K562 (cell line): Measurements from ENCODE around the gene DNASE1L1. TPM values are rescaled to one million over a fixed set of nuclear protein-coding genes. Genes with fewer than 3 reads are reported as not detected.
A peak's percentile ranks its signal among the peaks of the same experiment; 100 is the strongest.

ENCODE experiments used
- CEBPG ChIP-seq, 3 experiments: fragments of 200-800 bp in 1 of 3; sonication (Bioruptor generic) in 1 of 3; sonication (generic) in 1 of 3; formaldehyde crosslinking in 1 of 3; IDR thresholded peaks in 2 of 3; conservative IDR thresholded peaks in 1 of 3; 2 replicates each; pipeline versions ENCODE4 v1.6.1 to v1.8.0; 2016 to 2022; ENCODE audit warnings: missing compliant biosample characterization in 2 of 3, missing genetic modification characterization in 2 of 3, mild to moderate bottlenecking in 1 of 3, missing genetic modification reagents in 1 of 3
- DEAF1 ChIP-seq: fragments of 450-650 bp; formaldehyde crosslinking; IDR thresholded peaks from 2 replicates; pipeline ENCODE4 v1.4.0; 2020; ENCODE audit warnings: mild to moderate bottlenecking, moderate library complexity
- DPF2 ChIP-seq: fragments of 450-650 bp; IDR thresholded peaks from 2 replicates; pipeline ENCODE4 v1.6.1; 2016
- HNRNPK ChIP-seq: fragments of 200-400 bp; formaldehyde crosslinking; IDR thresholded peaks from one replicate; pipeline ENCODE4 v1.6.1; 2018; ENCODE audit warnings: mild to moderate bottlenecking, low read depth, low read length; ENCODE audit not compliant: poor library complexity, severe bottlenecking
- MAZ ChIP-seq, 2 experiments: fragments of 450-650 bp in 1 of 2; sonication (generic) in 1 of 2; formaldehyde crosslinking; IDR thresholded peaks in 1 of 2; conservative IDR thresholded peaks in 1 of 2; 2 replicates each; pipeline versions ENCODE4 v1.4.0 to v1.5.0; 2020; ENCODE audit warnings: mild to moderate bottlenecking in 1 of 2, missing genetic modification reagents in 1 of 2
- MCM7 ChIP-seq, 2 experiments: fragments of 450-650 bp; IDR thresholded peaks; 2 replicates each; pipeline ENCODE4 v1.6.1; 2016 to 2018
- MITF ChIP-seq: IDR thresholded peaks from 2 replicates; pipeline ENCODE4 v1.6.1; 2014; ENCODE audit warnings: antibody characterized with exemption
- MYBL2 ChIP-seq, 2 experiments: fragments of 450-650 bp in 1 of 2; sonication (generic) in 1 of 2; formaldehyde crosslinking in 1 of 2; IDR thresholded peaks; 2 replicates each; pipeline versions ENCODE4 v1.6.1 to v1.8.1; 2017 to 2022; ENCODE audit warnings: borderline replicate concordance in 1 of 2, inconsistent platforms in 1 of 2, low read depth in 1 of 2, mild to moderate bottlenecking in 1 of 2, missing genetic modification reagents in 1 of 2, moderate library complexity in 1 of 2
- NFIC ChIP-seq: fragments of 450-650 bp; IDR thresholded peaks from 2 replicates; pipeline ENCODE4 v1.6.1; 2017; ENCODE audit warnings: mild to moderate bottlenecking, inconsistent platforms
- NONO ChIP-seq, 2 experiments: fragments of 200-400 bp in 1 of 2; fragments of 450-650 bp in 1 of 2; formaldehyde crosslinking in 1 of 2; IDR thresholded peaks; 2 replicates each; pipeline ENCODE4 v1.6.1; 2017; ENCODE audit warnings: low read depth in 2 of 2, mild to moderate bottlenecking in 2 of 2, moderate library complexity in 2 of 2, low read length in 1 of 2
- POLR3A ChIP-seq: IDR thresholded peaks from 2 replicates; pipeline ENCODE4 v1.6.1; 2011; ENCODE audit warnings: borderline replicate concordance, mild to moderate bottlenecking, moderate library complexity; ENCODE audit not compliant: insufficient read length, insufficient read depth; ENCODE audit errors: extremely low read depth
- PURB ChIP-seq: sonication (generic); formaldehyde crosslinking; IDR thresholded peaks from 2 replicates; pipeline ENCODE4 v1.9.0; 2021; ENCODE audit warnings: low read depth, mild to moderate bottlenecking, missing genetic modification reagents
- SAP30 ChIP-seq: fragments of 200-600 bp; sonication (generic); IDR thresholded peaks from 2 replicates; pipeline ENCODE4 v1.6.1; 2012; ENCODE audit warnings: borderline replicate concordance, low read depth, mild to moderate bottlenecking, moderate library complexity, low read length, control low read depth, inconsistent platforms; ENCODE audit not compliant: insufficient read depth, poor library complexity, severe bottlenecking
- SMARCC2 ChIP-seq: fragments of 450-650 bp; IDR thresholded peaks from 2 replicates; pipeline ENCODE4 v1.6.1; 2017; ENCODE audit warnings: antibody characterized with exemption, moderate library complexity, mild to moderate bottlenecking, low read depth
- THRA ChIP-seq: fragments of 450-650 bp; IDR thresholded peaks from 2 replicates; pipeline ENCODE4 v1.6.1; 2017; ENCODE audit warnings: mild to moderate bottlenecking, moderate library complexity
- ZBED1 ChIP-seq: IDR thresholded peaks from 2 replicates; pipeline ENCODE4 v1.6.1; 2014
- ZFPM2 ChIP-seq: fragments of 250-450 bp; sonication (Bioruptor Pico); IDR thresholded peaks from 2 replicates; pipeline ENCODE4 v1.5.1; 2022; ENCODE audit warnings: mild to moderate bottlenecking
- ZNF140 ChIP-seq: fragments of 250-450 bp; sonication (Bioruptor Pico); IDR thresholded peaks from 2 replicates; pipeline ENCODE4 v1.8.0; 2021; ENCODE audit warnings: moderate library complexity, mild to moderate bottlenecking, inconsistent platforms
- ZNF174 ChIP-seq: fragments of 250-450 bp; sonication (Bioruptor Pico); IDR thresholded peaks from 2 replicates; pipeline ENCODE4 v1.4.0; 2020; ENCODE audit warnings: mild to moderate bottlenecking
- ZNF175 ChIP-seq: fragments of 200-800 bp; sonication (Bioruptor generic); IDR thresholded peaks from 2 replicates; pipeline ENCODE4 v1.6.1; 2016; ENCODE audit warnings: low read depth, mild to moderate bottlenecking, missing genetic modification characterization, missing compliant biosample characterization
- ZNF354B ChIP-seq: fragments of 250-450 bp; sonication (Bioruptor Pico); IDR thresholded peaks from 2 replicates; pipeline ENCODE4 v1.4.0; 2020
- ZNF445 ChIP-seq: fragments of 250-450 bp; sonication (Bioruptor Pico); IDR thresholded peaks from 2 replicates; pipeline ENCODE4 v1.4.0; 2020; ENCODE audit warnings: low read depth, mild to moderate bottlenecking, moderate library complexity
- polyA plus RNA-seq, 8 experiments: library from polyadenylated mRNA; depleted of rRNA in 4 of 8; stranded (reverse) in 5 of 8; unstranded in 3 of 8; fragments of >200 nt; fragmentation: Nextera tagmentation in 2 of 8; fragmentation: Illumina TruSeq in 1 of 8; extraction: Ambion mirVana in 2 of 8; extraction: Trizol in 1 of 8; gene quantifications; 2 replicates each; pipeline versions ENCODE4 v1.2.1 to v1.2.3, GENCODE V29; 2011 to 2014; ENCODE audit warnings: inconsistent platforms in 1 of 8, missing spikeins in 1 of 8
- total RNA-seq, 7 experiments: library from RNA; depleted of rRNA in 6 of 7; stranded (reverse); fragments of >200 nt in 6 of 7; fragmentation: Illumina TruSeq in 2 of 7; extraction: Trizol in 2 of 7; gene quantifications; 2 replicates each; pipeline versions ENCODE4 v1.2.1 to v1.2.3, GENCODE V29; 2011 to 2021; ENCODE audit warnings: low replicate concordance in 1 of 7

Gene DNASE1L1
- total and polyA plus RNA-seq, 9 of the 15 experiments (the other 6 are each of a cell fraction or from before 2014, with no cell fraction given): 0.73 to 12.6 (median 7.9) TPM

DNA sequence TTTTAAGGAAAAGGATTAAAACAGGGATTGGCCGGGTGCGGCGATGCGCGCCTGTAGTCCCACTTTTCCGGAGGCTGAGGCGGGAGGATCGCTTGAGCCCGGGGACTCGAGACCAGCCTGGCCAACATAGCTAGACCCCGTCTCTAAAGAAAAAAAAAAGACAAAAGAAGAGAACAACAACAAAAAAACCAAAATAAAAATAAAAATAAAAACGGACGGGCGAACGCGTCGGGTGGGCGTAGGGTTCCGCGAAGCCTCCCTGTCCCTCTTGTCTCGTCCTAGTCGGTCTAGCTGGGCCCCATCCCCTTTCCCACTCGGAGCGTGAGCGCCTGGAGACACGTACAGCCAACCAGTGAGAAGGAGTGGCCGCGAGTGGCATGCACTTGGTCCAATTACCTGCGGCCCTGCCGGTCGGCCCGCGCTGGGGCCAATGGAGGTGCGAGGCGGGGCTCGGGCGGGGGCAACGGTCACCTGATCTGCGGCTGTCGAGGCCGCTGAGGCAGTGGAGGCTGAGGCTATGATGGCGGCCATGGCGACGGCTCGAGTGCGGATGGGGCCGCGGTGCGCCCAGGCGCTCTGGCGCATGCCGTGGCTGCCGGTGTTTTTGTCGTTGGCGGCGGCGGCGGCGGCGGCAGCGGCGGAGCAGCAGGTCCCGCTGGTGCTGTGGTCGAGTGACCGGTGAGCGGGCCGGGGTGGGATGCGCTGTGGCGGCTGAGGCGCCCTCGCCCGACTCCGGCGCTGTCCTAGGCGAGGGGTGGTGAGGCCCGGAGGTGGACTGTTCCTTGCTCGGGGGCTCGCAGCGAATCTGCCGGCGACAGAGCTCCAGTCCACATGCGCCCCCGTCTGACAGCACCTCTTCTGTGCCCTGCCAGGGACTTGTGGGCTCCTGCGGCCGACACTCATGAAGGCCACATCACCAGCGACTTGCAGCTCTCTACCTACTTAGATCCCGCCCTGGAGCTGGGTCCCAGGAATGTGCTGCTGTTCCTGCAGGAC, 19.4 kb upstream of the DNASE1L1 start, which contains the start of gene ATP6AP1 (continued):
- TF ChIP-seq HNRNPK: no peak
- no peak for TF ChIP-seq MYBL2 (IDR thresholded peaks at IDR 0.05; ENCODE audit: low read depth)
- no peak for TF ChIP-seq MYBL2 (CRISPR knock-in tag; IDR thresholded peaks at IDR 0.05; ENCODE audit: borderline replicate concordance)
- TF ChIP-seq SAP30: no peak
- TF ChIP-seq ZFPM2 (CRISPR knock-in tag): no peak
- no peak for TF ChIP-seq DEAF1
- 0 out of 2 replicates have a peak, but pooled peaks have one; percentile 14 for TF ChIP-seq DPF2
- TF ChIP-seq ZNF445 (CRISPR knock-in tag): no peak
- no peak for TF ChIP-seq ZNF140 (CRISPR knock-in tag)
- TF ChIP-seq NFIC: no peak
- no peak for TF ChIP-seq ZNF354B
- TF ChIP-seq MAZ (CRISPR knock-in tag; conservative IDR thresholded peaks at IDR 0.05 in 1 of 2, IDR thresholded peaks at IDR 0.05 in 1 of 2): peak; percentile 66 to 84
- TF ChIP-seq THRA: no peak
- TF ChIP-seq MITF: peak; percentile 83; the same call in 1 of the 2 replicates
- 0 out of 4 replicates have a peak, but pooled peaks of 1 of the 2 experiments have one; percentile 34 for TF ChIP-seq NONO (IDR thresholded peaks at IDR 0.05; ENCODE audit: low read depth in 2 of 2, low read length in 1 of 2)
- TF ChIP-seq ZBED1: no peak
- no peak for TF ChIP-seq MCM7 (IDR thresholded peaks at IDR 0.05)
- TF ChIP-seq CEBPG (CRISPR knock-in tag; IDR thresholded peaks at IDR 0.05): no peak
- no peak for TF ChIP-seq CEBPG (tag; conservative IDR thresholded peaks at IDR 0.05 in 1 of 2, IDR thresholded peaks at IDR 0.05 in 1 of 2)
- TF ChIP-seq ZNF174 (CRISPR knock-in tag): no peak
- TF ChIP-seq ZNF175 (CRISPR knock-in tag): no peak
- no peak for TF ChIP-seq SMARCC2
- TF ChIP-seq PURB (CRISPR knock-in tag): no peak
- no peak for TF ChIP-seq POLR3A
